ENCODE measurements around the gene IL17C. TPM values are rescaled to one million over a fixed set of nuclear protein-coding genes. Genes with fewer than 3 reads are reported as not detected.

The IL17C gene
- total and polyA plus RNA-seq, 12 donors, result not detected

DNA sequence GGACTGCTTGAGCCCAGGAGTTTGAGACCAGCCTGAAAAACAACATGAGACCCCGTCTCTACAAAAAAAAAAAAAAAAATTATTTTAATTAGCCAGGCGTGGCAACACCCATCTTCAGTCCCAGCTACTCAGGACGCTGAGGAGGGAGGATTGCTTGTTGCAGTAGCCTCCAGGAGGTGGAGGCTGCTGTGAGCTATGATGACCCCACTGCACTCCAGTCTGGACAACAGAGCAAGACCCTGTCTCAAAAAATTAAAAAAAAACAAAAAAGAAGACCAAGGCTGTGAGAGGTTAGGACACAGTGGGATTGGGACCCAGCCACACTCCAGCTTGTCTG, 49.3 kb downstream of the IL17C start:
- H3K27ac ChIP-seq, result no peak overlapping the region
- WGBS, 4 donors, result 75 to 86% (median 85%) methylated on average over 3 of the region's 3 CpGs
- peaks cover 13 to 22% of the 10 kb centered on the region in 2 donors for H3K4me1 ChIP-seq (replicated peaks in 1 of 2)
- H3K27me3 ChIP-seq, result peaks cover 20% of the 10 kb centered on the region
- no peak for DNase-seq
- H3K9me3 ChIP-seq (replicated peaks in 1 of 3), result no peaks in the 10 kb centered on the region
- H3K36me3 ChIP-seq (replicated peaks in 1 of 2), result no peaks in the 10 kb centered on the region
- intact Hi-C loops (cut with DNase I), result loop anchor here in 1 of 2 donors (2.0 kb wide), 1 partner anchor 27 kb away; no protein-coding TSS in a partner anchor
- no peak for TF ChIP-seq POLR2A (IDR thresholded peaks at IDR 0.05)
- TF ChIP-seq, protein P1, sequence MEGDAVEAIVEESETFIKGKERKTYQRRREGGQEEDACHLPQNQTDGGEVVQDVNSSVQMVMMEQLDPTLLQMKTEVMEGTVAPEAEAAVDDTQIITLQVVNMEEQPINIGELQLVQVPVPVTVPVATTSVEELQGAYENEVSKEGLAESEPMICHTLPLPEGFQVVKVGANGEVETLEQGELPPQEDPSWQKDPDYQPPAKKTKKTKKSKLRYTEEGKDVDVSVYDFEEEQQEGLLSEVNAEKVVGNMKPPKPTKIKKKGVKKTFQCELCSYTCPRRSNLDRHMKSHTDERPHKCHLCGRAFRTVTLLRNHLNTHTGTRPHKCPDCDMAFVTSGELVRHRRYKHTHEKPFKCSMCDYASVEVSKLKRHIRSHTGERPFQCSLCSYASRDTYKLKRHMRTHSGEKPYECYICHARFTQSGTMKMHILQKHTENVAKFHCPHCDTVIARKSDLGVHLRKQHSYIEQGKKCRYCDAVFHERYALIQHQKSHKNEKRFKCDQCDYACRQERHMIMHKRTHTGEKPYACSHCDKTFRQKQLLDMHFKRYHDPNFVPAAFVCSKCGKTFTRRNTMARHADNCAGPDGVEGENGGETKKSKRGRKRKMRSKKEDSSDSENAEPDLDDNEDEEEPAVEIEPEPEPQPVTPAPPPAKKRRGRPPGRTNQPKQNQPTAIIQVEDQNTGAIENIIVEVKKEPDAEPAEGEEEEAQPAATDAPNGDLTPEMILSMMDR (IDR thresholded peaks at IDR 0.05), result no peak
- no peak overlapping the region for H3K4me3 ChIP-seq

DNA sequence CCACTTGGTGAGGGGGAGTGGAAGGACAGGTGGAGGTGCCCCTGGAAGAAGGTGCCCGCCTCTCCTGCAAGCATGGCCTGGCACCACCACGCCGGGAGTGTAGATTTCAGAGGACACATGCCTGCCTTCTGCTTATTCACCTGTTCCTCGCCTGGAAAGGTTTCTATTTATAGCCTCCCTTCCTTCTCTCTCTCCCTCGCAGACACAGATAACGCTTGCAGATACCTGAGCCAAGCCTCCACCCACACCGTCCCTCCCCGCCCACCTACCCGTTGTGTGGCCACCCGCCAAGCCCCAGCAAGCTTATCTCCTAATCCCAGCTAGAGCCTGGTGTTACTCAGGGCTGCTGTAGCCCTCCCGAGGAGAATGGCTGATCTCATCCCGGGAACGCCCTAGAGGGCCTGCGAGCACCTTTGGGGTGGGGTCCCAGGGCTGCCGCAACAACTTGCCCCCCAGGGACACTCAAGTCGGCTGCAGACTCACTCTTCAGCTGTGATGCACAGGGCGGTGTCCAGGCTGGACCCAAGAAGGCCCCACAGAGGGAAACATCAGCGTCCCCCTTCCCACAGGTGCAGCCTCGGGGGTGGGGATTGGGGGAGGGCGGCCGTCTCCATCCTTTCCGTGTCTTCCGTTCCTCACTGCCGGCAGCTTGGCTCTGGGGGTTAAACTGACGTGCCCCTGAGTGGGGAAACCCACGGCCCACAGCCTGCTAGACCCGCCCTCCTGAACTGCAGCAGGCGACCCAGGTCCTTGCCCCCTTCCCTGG, 49.8 kb downstream of the IL17C start:
- Histone ChIP-seq H3K27me3 (peaks cover 22% of the 10 kb centered on the region), H3K9me3 (replicated peaks in 1 of 3) (no peaks in the 10 kb centered on the region), H3K4me3 (no peak overlapping the region), H3K4me1 (replicated peaks in 1 of 2) (peaks cover 13 to 22% of the 10 kb centered on the region in 2 donors), H3K27ac (no peak overlapping the region), H3K36me3 (replicated peaks in 1 of 2) (no peaks in the 10 kb centered on the region)
- peak in 1 of 7 donors; percentile 61 for DNase-seq
- TF ChIP-seq, protein P1 (IDR thresholded peaks at IDR 0.05), result no peak
- no peak for TF ChIP-seq POLR2A (IDR thresholded peaks at IDR 0.05)
- intact Hi-C loops (cut with DNase I), result no loop called here
- WGBS, 4 donors, result 35 to 42% (median 38%) methylated on average over 13 to 28 of the region's 28 CpGs

Other genes with a start within 250 kb of the IL17C start
- gene ZFPM1, start 185.3 kb upstream of the IL17C start, total RNA-seq, result 10 to 100 TPM in 1 of 9 donors, 1 to 10 TPM in 6, under 1 TPM in 2; 0.69 to 10.2 (median 3.4) TPM
- gene ZFPM1, start 185.3 kb upstream of the IL17C start, polyA plus RNA-seq, result 10 to 100 TPM in 1 of 3 donors, 1 to 10 TPM in 1, under 1 TPM in 1; 0.37 to 23.8 (median 7.0) TPM
- gene ZC3H18, start 68.2 kb upstream of the IL17C start, total RNA-seq, result 10 to 100 TPM in 8 of 9 donors, 1 to 10 TPM in 1; 6.1 to 40.2 (median 15.2) TPM
- 10 to 100 TPM; 17.4 to 49.1 (median 34.0) TPM for gene ZC3H18, start 68.2 kb upstream of the IL17C start, polyA plus RNA-seq
- 100 to 1,000 TPM in 7 of 9 donors, 10 to 100 TPM in 2; 50.5 to 374 (median 136) TPM for gene CYBA, start 12.5 kb downstream of the IL17C start, total RNA-seq
- 100 to 1,000 TPM in 2 of 3 donors, 10 to 100 TPM in 1; 19.6 to 271 (median 258) TPM for gene CYBA, start 12.5 kb downstream of the IL17C start, polyA plus RNA-seq
- 100 to 1,000 TPM in 2 of 9 donors, 10 to 100 TPM in 7; 25.6 to 293 (median 36.3) TPM for gene MVD, start 24.5 kb downstream of the IL17C start, total RNA-seq
- 100 to 1,000 TPM in 1 of 3 donors, 10 to 100 TPM in 2; 60.7 to 257 (median 66.9) TPM for gene MVD, start 24.5 kb downstream of the IL17C start, polyA plus RNA-seq
- gene SNAI3, start 47.9 kb downstream of the IL17C start, total RNA-seq, result 1 to 10 TPM in 1 of 9 donors, under 1 TPM in 6, not detected in 2; 0.06 to 1.7 (median 0.57) TPM
- gene SNAI3, start 47.9 kb downstream of the IL17C start, polyA plus RNA-seq, result 1 to 10 TPM in 1 of 3 donors, under 1 TPM in 2; 0.11 to 2.1 (median 0.44) TPM
- 10 to 100 TPM in 8 of 9 donors, 1 to 10 TPM in 1; 8.7 to 40.6 (median 30.2) TPM for gene RNF166, start 67.8 kb downstream of the IL17C start, total RNA-seq
- 10 to 100 TPM in 2 of 3 donors, 1 to 10 TPM in 1; 3.0 to 86.3 (median 25.1) TPM for gene RNF166, start 67.8 kb downstream of the IL17C start, polyA plus RNA-seq
- 10 to 100 TPM in 5 of 9 donors, 1 to 10 TPM in 4; 7.9 to 24.7 (median 11.5) TPM for gene CTU2, start 67.9 kb downstream of the IL17C start, total RNA-seq
- gene CTU2, start 67.9 kb downstream of the IL17C start, polyA plus RNA-seq, result 10 to 100 TPM in 2 of 3 donors, 1 to 10 TPM in 1; 3.6 to 43.8 (median 32.5) TPM
- 100 to 1,000 TPM in 2 of 9 donors, 10 to 100 TPM in 6, 1 to 10 TPM in 1; 7.9 to 119 (median 91.6) TPM for gene PIEZO1, start 146.6 kb downstream of the IL17C start, total RNA-seq
- gene PIEZO1, start 146.6 kb downstream of the IL17C start, polyA plus RNA-seq, result 100 to 1,000 TPM in 2 of 3 donors, 10 to 100 TPM in 1; 16.6 to 327 (median 259) TPM
- 1 to 10 TPM in 7 of 9 donors, under 1 TPM in 1, not detected in 1; 0.52 to 5.7 (median 2.1) TPM for gene CDT1, start 165.2 kb downstream of the IL17C start, total RNA-seq
- under 1 TPM; 0.29 to 0.44 (median 0.40) TPM for gene CDT1, start 165.2 kb downstream of the IL17C start, polyA plus RNA-seq
- gene APRT, start 173.4 kb downstream of the IL17C start, total RNA-seq, result 100 to 1,000 TPM; 145 to 297 (median 187) TPM
- 100 to 1,000 TPM; 116 to 227 (median 121) TPM for gene APRT, start 173.4 kb downstream of the IL17C start, polyA plus RNA-seq
- 10 to 100 TPM; 12.6 to 57.0 (median 35.9) TPM for gene GALNS, start 218.4 kb downstream of the IL17C start, total RNA-seq
- gene GALNS, start 218.4 kb downstream of the IL17C start, polyA plus RNA-seq, result 10 to 100 TPM; 33.3 to 63.1 (median 37.2) TPM
- gene TRAPPC2L, start 218.6 kb downstream of the IL17C start, total RNA-seq, result 100 to 1,000 TPM in 6 of 9 donors, 10 to 100 TPM in 3; 56.7 to 279 (median 121) TPM
- gene TRAPPC2L, start 218.6 kb downstream of the IL17C start, polyA plus RNA-seq, result 100 to 1,000 TPM; 150 to 259 (median 250) TPM
- gene PABPN1L, start 228.1 kb downstream of the IL17C start, total RNA-seq, result 1 to 10 TPM in 1 of 9 donors, under 1 TPM in 4, not detected in 4; 0.22 to 3.3 (median 0.41) TPM
- 1 to 10 TPM in 2 of 3 donors, under 1 TPM in 1; 0.56 to 1.6 (median 1.1) TPM for gene PABPN1L, start 228.1 kb downstream of the IL17C start, polyA plus RNA-seq